A549 treated with AZD2906 at 1 μM for 4 hours (cell line): ENCODE results near the gene KLHDC3. TPM values are rescaled to one million over a fixed set of nuclear protein-coding genes. Genes with fewer than 3 reads are reported as not detected.

Experiments
- total RNA-seq: library from RNA; stranded (reverse); fragments of 200-300 nt; extraction: Qiagen RNA extraction; gene quantifications from 5 replicates; pipeline ENCODE4 v1.2.3, GENCODE V29; 2022

Gene KLHDC3
- total RNA-seq: 26.2 to 31.1 TPM (median 27.7 TPM) in 5 replicates

DNA sequence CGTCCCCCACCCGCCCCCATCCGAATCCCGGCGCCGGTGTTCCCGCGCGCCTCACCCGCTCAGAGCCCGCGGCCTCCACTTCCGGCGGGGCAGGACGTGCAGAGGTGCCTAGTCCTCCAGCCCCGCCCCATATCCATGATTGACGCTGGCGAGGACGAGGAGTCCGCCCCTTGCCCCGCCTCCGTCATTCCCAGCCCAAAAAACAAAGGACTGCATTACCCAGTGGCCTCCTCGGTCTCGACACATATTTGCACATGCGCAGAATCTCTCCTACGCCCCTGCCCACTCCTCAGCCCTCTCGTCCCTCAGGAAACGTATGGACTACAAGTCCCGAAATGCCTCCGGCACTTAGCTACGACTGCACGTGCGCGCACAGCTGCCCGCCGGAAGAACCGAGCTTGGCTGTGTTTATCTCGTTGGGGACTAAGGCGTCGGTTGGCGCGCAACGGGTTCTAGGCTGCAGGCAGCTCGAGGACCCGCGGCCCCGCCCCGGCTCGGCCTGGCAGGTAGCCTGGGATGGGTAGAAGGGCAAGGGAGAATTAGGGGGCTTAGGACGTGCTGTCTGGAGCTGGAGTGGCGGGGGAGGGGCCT, at the start of gene KLHDC3, which contains the start of gene MEA1:
Gene KLHDC3, plus strand, starts transcription at position 407 of the 591 bp plus-strand sequence. CDS start 2,944 bp downstream, outside the sequence.
Gene MEA1, minus strand, starts transcription at position 104 of the 591 bp plus-strand sequence. CDS start 133 bp downstream, outside the sequence.

GRCh38 chr6:42978839-42979522, 35.1 kb upstream of the KLHDC3 start, which contains the start of gene PEX6:
Gene PEX6, minus strand, starts transcription at chr6:42979181. Its CDS starts 31 bp downstream, at chr6:42979150.

GRCh38 chr6:42984001-42984923, 29.8 kb upstream of the KLHDC3 start, which contains the start of gene PPP2R5D:
Gene PPP2R5D, plus strand, starts transcription at chr6:42984570. Its CDS starts 108 bp downstream, at chr6:42984678.

DNA sequence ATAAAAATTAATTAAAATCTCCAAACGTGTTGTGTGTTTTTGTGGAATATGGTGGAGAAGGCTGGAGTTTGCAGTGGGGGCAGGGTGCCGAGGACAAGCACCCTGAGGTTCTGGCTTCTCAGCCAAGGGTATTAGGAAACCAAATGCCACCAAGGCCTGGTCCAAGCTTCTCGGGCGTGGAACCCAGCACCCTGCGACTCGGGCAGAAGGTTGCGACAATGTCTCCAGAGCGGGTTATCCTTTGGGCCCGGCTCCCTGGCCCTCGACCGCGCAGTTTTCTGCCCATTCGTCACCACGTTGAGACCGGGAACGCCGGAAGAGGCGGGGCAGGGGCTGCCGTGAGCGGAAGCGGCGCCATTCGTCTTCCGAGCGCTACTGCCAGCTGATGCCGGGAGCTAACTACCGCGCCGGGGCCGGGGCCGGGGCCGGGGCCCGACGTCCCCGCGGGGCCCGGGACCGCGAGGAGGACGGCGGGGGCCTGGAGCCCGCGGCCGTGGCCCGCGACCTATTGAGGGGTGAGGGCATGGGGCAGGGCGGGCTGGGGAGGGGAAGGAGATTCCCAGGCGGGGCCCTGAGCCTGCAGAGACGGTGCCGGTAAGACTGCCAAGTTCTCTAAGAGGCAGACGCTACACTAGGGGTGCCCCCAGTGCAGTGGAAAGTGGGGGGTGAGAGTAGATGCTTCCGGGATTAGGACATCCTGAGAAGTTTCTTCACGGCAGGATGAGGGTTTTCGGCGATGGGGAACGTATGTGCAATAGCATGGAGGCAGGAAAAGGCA, 7.4 kb downstream of the KLHDC3 start, which contains the start of gene RRP36:
Gene RRP36, plus strand, starts transcription at position 354 of the 778 bp plus-strand sequence. Its CDS starts 32 bp downstream, at position 386.

DNA sequence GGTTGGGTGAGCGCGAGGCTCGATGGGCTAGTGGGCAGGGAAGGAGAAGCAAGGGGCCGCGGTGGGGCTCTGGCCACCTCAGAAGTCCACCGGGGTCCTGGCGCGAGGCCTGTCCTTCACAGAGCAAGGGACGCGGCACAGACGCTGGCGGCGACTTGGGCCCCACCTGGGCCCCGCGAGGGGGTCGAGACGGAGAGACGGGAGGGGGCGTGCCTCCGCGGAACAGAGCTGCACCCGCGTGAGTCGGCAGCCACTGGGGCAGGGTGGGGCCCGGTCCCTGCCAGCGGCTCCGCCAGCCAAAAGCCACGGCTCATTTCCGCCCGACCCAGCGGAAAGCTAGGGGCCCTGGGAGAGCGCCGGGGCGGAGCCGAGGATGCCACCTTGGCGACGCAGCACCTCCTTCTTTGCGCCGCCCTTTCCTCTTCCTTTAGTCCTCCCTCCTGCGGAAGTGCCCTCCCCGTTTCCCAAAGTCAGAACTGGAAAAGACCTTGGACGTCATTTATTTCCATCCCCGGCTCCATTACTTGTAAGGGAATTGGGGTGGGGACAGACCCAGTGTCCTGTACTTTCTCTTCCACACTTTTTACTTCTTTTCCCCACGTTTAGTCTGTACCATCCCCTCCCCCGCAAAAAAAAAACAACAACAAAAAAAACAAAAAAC, 39.6 kb downstream of the KLHDC3 start, which contains the start of gene CUL7:
Gene CUL7, minus strand, starts transcription at position 307 of the 661 bp plus-strand sequence. CDS start 1,063 bp downstream, outside the sequence.

GRCh38 chr6:43059168-43060033, 45.4 kb downstream of the KLHDC3 start, which contains the start of the genes KLC4 and MRPL2:
Gene KLC4, plus strand, starts transcription at chr6:43059631. Its CDS starts 1,705 bp downstream, at chr6:43061336.
Gene MRPL2, minus strand, starts transcription at chr6:43059434. Its CDS starts 53 bp downstream, at chr6:43059381.

Other genes starting within 250 kb of the KLHDC3 start
- 2.2 to 3.1 TPM (median 2.8 TPM) in 5 replicates for gene BICRAL, start 232.2 kb upstream of the KLHDC3 start, total RNA-seq
- 55.3 to 98.5 TPM (median 60.4 TPM) in 5 replicates for gene RPL7L1, start 134.6 kb upstream of the KLHDC3 start, total RNA-seq
- gene PTCRA, start 98.2 kb upstream of the KLHDC3 start, total RNA-seq: not detected in 5 replicates
- 36.8 to 45.0 TPM (median 43.5 TPM) in 5 replicates for gene CNPY3, start 84.8 kb upstream of the KLHDC3 start, total RNA-seq
- gene GNMT, start 53.5 kb upstream of the KLHDC3 start, total RNA-seq: 0.06 to 0.16 TPM (median 0.10 TPM) in 4 of 5 replicates, not detected in the other
- 6.2 to 9.7 TPM (median 9.3 TPM) in 5 replicates for gene PEX6, start 35.1 kb upstream of the KLHDC3 start, total RNA-seq
- 25.3 to 28.9 TPM (median 27.0 TPM) in 5 replicates for gene PPP2R5D, start 29.7 kb upstream of the KLHDC3 start, total RNA-seq
- gene MEA1, start 303 bp upstream of the KLHDC3 start, total RNA-seq: 85.6 to 93.3 TPM (median 91.2 TPM) in 5 replicates
- gene RRP36, start 7.4 kb downstream of the KLHDC3 start, total RNA-seq: 64.4 to 75.1 TPM (median 68.5 TPM) in 5 replicates
- 6.8 to 9.0 TPM (median 7.6 TPM) in 5 replicates for gene CUL7, start 39.6 kb downstream of the KLHDC3 start, total RNA-seq
- 56.1 to 62.9 TPM (median 57.9 TPM) in 5 replicates for gene MRPL2, start 45.2 kb downstream of the KLHDC3 start, total RNA-seq
- gene KLC4, start 45.4 kb downstream of the KLHDC3 start, total RNA-seq: 6.7 to 8.1 TPM (median 7.3 TPM) in 5 replicates
- gene PTK7, start 62.1 kb downstream of the KLHDC3 start, total RNA-seq: 3.7 to 5.2 TPM (median 4.8 TPM) in 5 replicates
- gene SRF, start 157.0 kb downstream of the KLHDC3 start, total RNA-seq: 12.5 to 17.2 TPM (median 16.3 TPM) in 5 replicates
- 5.8 to 9.8 TPM (median 8.5 TPM) in 5 replicates for gene CUL9, start 167.9 kb downstream of the KLHDC3 start, total RNA-seq
- gene DNPH1, start 215.2 kb downstream of the KLHDC3 start, total RNA-seq: 77.7 to 112 TPM (median 101 TPM) in 5 replicates
- gene TTBK1, start 229.2 kb downstream of the KLHDC3 start, total RNA-seq: 0.03 to 0.06 TPM (median 0.03 TPM) in 5 replicates